Adrenal gland (tissue), 5 donors: ENCODE data around the gene PCDHGA8.

ENCODE experiments used
- POLR2A ChIP-seq, 2 donors: fragments of 450-650 bp; IDR thresholded peaks; one replicate each; pipeline ENCODE4 v1.6.1; 2017; ENCODE audit warnings: antibody characterized with exemption in 2 of 2, mild to moderate bottlenecking in 2 of 2, moderate library complexity in 1 of 2
- TF ChIP-seq, protein P1 (sequence below), 6 experiments: fragments of 450-650 bp in 4 of 6; fragments of 200-600 bp in 2 of 6; sonication (generic) in 1 of 6; IDR thresholded peaks; 1 replicate in 5 of 6; 2 replicates in 1 of 6; pipeline versions ENCODE4 v1.5.1 to v1.8.0; 2016 to 2021; ENCODE audit warnings: antibody characterized with exemption in 6 of 6, mild to moderate bottlenecking in 2 of 6, moderate library complexity in 1 of 6
- donor health status: DM: no; HTN: no; CAD: no.

DNA sequence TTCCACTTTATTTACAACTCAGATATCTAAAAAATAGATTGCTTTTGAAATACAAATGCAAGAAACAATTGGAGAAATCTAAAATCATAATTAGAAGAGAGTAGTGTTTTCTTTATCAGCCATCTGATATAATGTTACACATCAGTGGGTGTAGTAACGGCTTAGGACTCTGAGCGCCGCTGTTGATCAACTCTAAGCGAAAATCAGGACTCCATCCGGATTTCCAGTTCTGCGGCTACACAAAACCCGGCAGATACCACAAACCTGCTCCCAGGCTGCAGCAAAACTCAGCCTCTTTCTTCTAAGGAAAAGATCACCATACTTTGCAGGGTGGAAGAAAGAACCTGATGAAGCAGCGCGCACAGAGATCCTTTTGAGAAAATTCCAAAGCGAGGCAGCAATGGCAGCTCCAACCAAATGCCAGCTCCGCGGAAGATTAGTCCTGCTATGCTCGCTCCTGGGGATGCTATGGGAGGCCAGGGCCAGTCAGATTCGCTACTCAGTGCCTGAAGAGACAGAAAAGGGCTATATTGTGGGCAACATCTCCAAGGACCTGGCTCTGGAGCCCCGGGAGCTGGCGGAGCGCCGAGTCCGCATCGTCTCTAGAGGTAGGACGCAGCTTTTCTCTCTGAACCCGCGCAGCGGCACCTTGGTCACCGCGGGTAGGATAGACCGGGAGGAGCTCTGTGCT is 10.3 kb downstream of the PCDHGA8 start, which contains the start of gene PCDHGA9:
- TF ChIP-seq, protein P1, sequence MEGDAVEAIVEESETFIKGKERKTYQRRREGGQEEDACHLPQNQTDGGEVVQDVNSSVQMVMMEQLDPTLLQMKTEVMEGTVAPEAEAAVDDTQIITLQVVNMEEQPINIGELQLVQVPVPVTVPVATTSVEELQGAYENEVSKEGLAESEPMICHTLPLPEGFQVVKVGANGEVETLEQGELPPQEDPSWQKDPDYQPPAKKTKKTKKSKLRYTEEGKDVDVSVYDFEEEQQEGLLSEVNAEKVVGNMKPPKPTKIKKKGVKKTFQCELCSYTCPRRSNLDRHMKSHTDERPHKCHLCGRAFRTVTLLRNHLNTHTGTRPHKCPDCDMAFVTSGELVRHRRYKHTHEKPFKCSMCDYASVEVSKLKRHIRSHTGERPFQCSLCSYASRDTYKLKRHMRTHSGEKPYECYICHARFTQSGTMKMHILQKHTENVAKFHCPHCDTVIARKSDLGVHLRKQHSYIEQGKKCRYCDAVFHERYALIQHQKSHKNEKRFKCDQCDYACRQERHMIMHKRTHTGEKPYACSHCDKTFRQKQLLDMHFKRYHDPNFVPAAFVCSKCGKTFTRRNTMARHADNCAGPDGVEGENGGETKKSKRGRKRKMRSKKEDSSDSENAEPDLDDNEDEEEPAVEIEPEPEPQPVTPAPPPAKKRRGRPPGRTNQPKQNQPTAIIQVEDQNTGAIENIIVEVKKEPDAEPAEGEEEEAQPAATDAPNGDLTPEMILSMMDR (IDR thresholded peaks at IDR 0.05), result peak in 3 of 6 experiments; percentile 32 to 37 (median 34)
- TF ChIP-seq POLR2A (IDR thresholded peaks at IDR 0.05), result no peak
